22Rv1 (cell line): ENCODE data around the gene NASP.

Experiments used
- H3K27ac ChIP-seq: fragments of 450-650 bp; 2 replicates; pipeline ENCODE4 v1.5.1; 2017
- ZFX ChIP-seq: fragments of 450-650 bp; IDR thresholded peaks from 2 replicates; pipeline ENCODE4 v1.6.1; 2017; ENCODE audit warnings: antibody characterized with exemption, borderline replicate concordance
- TF ChIP-seq, protein P1 (sequence below): fragments of 450-650 bp; IDR thresholded peaks from 2 replicates; pipeline ENCODE4 v1.5.1; 2017; ENCODE audit warnings: mild to moderate bottlenecking

NASP gene

DNA sequence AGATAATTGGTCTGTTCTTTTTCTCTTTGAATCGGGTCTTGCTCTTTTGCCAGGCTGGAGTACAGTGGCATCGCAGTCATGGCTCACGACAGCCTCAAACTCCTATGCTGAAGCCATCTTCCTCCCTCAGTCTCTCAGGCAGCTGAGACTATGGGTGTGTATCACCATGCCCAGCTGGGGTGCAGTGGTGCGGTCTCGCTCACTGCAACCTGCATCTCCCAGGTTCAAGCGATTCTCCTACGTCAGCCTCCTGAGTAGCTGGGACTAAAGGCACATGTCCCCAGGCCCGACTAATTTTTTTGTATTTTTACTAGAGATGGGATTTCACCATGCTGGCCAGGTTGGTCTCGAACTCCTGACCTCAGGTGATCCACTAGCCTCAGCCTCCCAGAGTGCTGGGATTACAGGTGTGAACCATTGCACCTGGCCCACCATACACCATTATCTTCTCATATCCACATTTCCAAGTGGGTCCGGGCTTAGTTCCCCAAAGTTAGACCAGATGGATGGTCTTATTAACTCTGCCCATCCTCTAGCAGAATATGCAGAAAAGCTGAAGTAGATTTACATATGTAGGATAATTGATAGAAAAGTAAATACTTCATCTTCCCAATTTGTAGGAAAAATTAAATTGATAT, 26.9 kb downstream of the NASP start:
- TF ChIP-seq, protein P1, sequence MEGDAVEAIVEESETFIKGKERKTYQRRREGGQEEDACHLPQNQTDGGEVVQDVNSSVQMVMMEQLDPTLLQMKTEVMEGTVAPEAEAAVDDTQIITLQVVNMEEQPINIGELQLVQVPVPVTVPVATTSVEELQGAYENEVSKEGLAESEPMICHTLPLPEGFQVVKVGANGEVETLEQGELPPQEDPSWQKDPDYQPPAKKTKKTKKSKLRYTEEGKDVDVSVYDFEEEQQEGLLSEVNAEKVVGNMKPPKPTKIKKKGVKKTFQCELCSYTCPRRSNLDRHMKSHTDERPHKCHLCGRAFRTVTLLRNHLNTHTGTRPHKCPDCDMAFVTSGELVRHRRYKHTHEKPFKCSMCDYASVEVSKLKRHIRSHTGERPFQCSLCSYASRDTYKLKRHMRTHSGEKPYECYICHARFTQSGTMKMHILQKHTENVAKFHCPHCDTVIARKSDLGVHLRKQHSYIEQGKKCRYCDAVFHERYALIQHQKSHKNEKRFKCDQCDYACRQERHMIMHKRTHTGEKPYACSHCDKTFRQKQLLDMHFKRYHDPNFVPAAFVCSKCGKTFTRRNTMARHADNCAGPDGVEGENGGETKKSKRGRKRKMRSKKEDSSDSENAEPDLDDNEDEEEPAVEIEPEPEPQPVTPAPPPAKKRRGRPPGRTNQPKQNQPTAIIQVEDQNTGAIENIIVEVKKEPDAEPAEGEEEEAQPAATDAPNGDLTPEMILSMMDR, result no peak
- no peak for TF ChIP-seq ZFX
- H3K27ac ChIP-seq, result no peak overlapping the region

DNA sequence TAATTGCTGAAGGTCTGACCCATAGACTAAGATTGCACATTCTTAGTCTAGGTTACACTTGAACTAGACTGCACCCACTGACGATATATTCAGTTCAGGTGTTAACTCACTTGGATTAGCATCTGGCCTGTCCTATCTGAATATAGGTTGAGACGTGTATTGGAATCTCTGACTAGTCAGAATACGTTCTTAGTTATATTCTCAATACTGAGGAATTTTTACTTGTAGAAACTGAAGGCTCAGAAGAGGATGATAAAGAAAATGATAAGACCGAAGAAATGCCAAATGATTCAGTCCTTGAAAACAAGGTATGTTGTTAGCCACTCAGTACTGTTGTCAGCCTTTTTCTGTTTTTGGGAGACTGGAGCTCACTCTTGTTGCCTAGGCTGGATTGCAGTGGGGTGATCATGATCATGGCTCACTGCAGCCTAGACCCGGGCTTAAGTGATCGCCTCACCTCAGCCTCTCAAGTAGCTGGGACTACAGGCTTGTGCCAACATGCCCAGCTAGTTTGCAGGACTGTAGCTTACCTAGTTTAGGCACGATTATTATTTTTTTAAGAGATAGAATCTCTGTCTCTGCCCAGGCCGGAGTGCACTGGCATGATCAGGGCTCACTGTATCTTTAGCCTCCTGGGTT, 29.2 kb downstream of the NASP start:
- no peak overlapping the region for H3K27ac ChIP-seq

DNA sequence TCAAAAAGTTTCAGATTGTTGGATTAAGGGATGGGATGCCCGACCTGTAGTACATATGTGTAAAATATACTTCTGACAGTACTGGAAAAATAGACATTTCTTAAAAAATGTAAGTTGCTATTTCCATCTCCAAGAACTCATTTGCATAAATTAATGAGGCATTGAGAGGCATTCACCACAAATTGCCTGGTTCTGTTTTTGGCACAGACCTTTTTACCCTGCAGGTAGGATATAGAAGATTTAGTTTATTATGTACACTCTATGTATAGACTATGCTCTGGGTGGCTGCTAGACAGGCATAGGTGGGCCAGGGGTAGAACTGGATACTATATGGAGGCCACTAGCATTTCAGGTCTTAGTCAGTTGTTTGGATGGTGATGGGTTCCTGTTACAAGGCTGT, 32.0 kb downstream of the NASP start:
- no peak overlapping the region for H3K27ac ChIP-seq
- TF ChIP-seq, protein P1, result no peak
- TF ChIP-seq ZFX, result no peak

More for the DNA sequence above, 29.2 kb downstream of the NASP start:
- no peak for TF ChIP-seq ZFX

DNA sequence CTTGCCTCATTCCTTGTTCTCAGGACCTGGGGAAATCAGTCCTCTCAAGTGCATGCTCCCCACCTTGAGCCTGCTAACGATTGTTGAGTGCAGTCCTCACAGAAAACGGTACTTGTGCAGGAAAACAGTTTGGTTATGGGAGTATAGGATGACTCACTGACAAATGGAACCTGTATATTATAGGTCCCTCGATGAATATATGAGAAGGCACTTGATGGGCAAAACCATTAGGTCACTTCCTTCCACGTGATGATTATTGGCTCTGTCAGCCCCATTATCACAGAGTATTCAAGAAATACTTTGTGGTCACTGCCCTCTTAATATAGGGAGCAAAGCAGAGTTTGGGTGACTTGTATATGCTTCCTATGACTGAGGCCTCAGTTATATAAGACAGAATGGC, 33.8 kb downstream of the NASP start:
- no peak overlapping the region for H3K27ac ChIP-seq
- no peak for TF ChIP-seq ZFX
- TF ChIP-seq, protein P1, result no peak

DNA sequence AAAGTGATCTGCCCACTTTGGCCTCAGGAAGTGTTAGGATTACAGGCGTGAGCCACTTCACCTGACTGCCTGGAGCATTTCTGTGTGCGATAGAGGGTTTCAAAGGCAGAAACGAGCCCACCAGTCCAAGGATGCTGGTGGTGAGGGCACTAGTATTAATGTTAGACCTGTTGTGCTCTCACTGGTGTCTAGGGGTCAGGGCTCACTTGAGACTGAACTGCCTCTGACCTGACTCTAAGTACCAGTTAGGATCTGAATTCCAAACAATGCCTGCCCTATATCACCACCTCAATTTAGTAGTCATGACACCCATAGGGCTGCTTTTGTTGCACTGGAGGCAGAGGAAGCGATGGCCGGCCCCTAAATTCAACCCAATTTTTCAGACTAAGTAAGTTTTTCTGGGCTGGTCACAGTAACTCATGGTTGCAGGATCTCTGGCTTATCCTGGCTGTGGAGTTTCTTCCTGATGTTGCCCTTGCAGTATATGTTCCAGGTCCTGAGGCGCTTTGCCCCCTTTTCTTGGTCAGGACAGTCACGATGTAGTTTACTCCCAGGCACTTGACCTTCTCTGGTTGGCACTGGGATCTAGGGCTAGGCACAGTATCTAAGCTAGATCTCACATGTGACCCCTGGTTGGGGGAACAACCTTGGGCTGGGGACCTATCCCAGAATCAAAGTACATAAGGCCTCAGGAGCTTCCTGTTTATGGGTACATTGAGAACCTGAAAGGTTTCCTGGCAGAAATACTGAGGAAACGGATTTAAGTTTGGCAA, 35.5 kb downstream of the NASP start:
- TF ChIP-seq, protein P1, result no peak
- no peak for TF ChIP-seq ZFX
- H3K27ac ChIP-seq, result peak overlapping the region; percentile 43

DNA sequence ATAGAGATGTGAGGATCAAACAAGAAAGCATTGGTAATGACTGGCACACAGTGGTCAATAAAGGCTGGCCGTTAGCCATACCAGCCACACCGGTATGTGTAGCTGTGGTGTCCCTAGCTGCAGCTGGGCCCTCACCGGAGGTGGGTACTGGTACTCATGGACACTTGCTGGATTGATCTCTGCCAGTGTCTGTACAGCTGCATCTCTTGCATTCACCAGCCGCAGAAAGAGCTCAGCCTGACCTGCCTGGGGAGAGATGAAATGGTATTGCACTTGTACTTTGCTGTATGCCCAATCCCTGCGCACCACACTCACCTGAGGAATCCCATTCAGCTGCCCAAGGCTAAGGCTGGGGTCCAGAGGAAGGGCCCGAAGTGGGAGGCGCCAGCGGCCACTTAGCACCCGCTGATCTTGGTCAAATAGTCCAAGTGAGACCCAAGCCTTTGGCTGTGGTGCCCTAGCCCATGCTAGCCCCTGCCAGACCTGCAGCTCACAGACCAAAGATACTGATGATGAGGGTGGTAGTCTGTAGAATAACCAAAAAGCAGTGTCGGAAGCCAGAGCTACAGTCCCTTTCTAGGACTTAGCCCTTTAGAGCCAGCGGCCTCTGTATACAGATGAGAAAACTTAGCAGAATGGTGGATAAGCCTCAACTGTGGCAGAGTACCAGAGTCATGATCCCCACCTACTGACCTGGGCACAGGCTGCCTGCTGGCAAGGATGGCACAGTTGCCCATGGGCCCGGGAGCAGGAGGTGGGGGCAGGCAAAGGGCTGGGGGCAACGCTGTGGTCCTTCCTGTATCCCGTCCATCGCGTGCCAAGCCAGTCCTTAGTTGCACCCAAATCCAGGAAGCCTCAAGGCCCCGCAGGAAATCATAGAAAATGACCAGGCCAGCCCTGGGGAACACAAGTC, 37.0 kb downstream of the NASP start:
- H3K27ac ChIP-seq, result peak overlapping the region; percentile 43; the same call in 1 of the 2 replicates
- TF ChIP-seq, protein P1, result no peak
- no peak for TF ChIP-seq ZFX

DNA sequence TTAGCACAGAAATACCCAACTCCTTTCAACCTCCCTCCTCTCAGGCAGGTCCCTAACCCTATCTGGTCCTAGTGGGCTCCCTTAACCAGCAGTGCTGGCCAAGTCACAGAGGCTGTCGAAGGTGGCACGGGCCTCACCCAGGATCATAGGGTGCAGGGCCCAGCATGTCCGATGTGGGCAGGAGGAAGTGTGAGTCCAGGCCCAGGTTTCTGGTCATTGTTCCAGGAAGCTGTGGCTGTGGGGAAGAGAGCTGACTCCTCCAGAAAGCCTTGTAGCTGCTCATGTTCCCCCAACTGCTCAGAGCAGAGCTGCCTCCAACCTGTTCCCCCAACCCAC, 37.6 kb downstream of the NASP start:
- no peak for TF ChIP-seq ZFX
- TF ChIP-seq, protein P1, result no peak
- peak overlapping the region; percentile 43; the same call in 1 of the 2 replicates for H3K27ac ChIP-seq
